ENCODE data around the gene NTSR2. TPM values are rescaled to one million over a fixed set of nuclear protein-coding genes. Genes with fewer than 3 reads are reported as not detected.

NTSR2 gene
- total and polyA plus RNA-seq, 2 donors (not counting 3 experiments of a cell fraction or from before 2014, with no cell fraction given): not detected

- Histone ChIP-seq H3K9ac (replicated peaks; ENCODE audit: extremely low read depth, insufficient read depth, low read length) (no peak overlapping the region), H3K4me1 (ENCODE audit: control insufficient read depth, extremely low read depth, insufficient read depth, low read length) (peaks cover 3% of the 10 kb centered on the region), H3K4me3 (replicated peaks in 1 of 3; ENCODE audit: insufficient read depth in 1 of 3, low read depth in 1 of 3, low read length in 3 of 3) (no peak overlapping the region), H3K36me3 (ENCODE audit: control insufficient read depth in 2 of 2, extremely low read depth in 1 of 2, insufficient read depth in 2 of 2, low read length in 2 of 2) (no peaks in the 10 kb centered on the region), H3K27ac (ENCODE audit: insufficient read depth, low read depth, low read length) (no peak overlapping the region), H2AFZ (ENCODE audit: low read depth, low read length) (no peak overlapping the region), H3K27me3 (ENCODE audit: control insufficient read depth in 2 of 2, insufficient read depth in 2 of 2, low read length in 2 of 2) (peaks cover 4 to 9% of the 10 kb centered on the region in 2 experiments), H3K4me2 (ENCODE audit: insufficient read depth, low read length) (no peak overlapping the region), H3K79me2 (ENCODE audit: control insufficient read depth, insufficient read depth, low read length) (no peaks in the 10 kb centered on the region), H3K9me3 (replicated peaks; ENCODE audit: control insufficient read depth, insufficient read depth, low read length) (no peaks in the 10 kb centered on the region), H3K9me1 (replicated peaks; ENCODE audit: control insufficient read depth, extremely low read depth, insufficient read depth, low read length) (no peaks in the 10 kb centered on the region), H4K20me1 (replicated peaks; ENCODE audit: control insufficient read depth, extremely low read depth, insufficient read depth, low read length) (no peaks in the 10 kb centered on the region)
- DNase-seq (ENCODE audit: low read depth, low spot score): no peak
- FAIRE-seq: no peak
- ChIA-PET POLR2A (no interaction called here), CTCF (interaction anchor here (0.7 to 3.1 kb wide), 7 partner anchors 9 to 206 kb away, joined by 3 to 15 read pairs (median 3); no protein-coding TSS in a partner anchor)
- dilution Hi-C loops (cut with MboI; ENCODE audit: extremely low pct_ligation_motif_present, low sequenced_read_pairs): no loop called here
- BruUV-seq (replicated peaks): no TSS peak
- intact Hi-C loops (cut with micrococcal nuclease): loop anchor here (2.0 to 5.0 kb wide), 2 partner anchors 82 to 95 kb away; no protein-coding TSS in a partner anchor
- TF ChIP-seq FOS (IDR thresholded peaks at IDR 0.05; ENCODE audit: borderline replicate concordance, insufficient read depth, low read length) (no peak), POLR2A (IDR thresholded peaks at IDR 0.05; ENCODE audit: low read depth, low read length) (no peak), MYC (IDR thresholded peaks at IDR 0.05; ENCODE audit: low read depth, low read length) (no peak), EZH2 (IDR thresholded peaks at IDR 0.05; ENCODE audit: borderline replicate concordance, low read depth, low read length, severe bottlenecking) (no peak), POLR2AphosphoS5 (IDR thresholded peaks at IDR 0.05; ENCODE audit: insufficient read depth, low read depth, low read length) (no peak), JUN (IDR thresholded peaks at IDR 0.05; ENCODE audit: borderline replicate concordance, insufficient read depth, insufficient read length, low read depth) (no peak), MAX (IDR thresholded peaks at IDR 0.05; ENCODE audit: insufficient read depth, insufficient read length) (no peak), GATA2 (IDR thresholded peaks at IDR 0.05; ENCODE audit: insufficient read depth, insufficient read length, low read depth, low read length) (no peak), CTCF (IDR thresholded peaks at IDR 0.05; ENCODE audit: extremely low read depth in 1 of 2, insufficient read depth in 1 of 2, low read depth in 1 of 2, low read length in 2 of 2) (no peak)
These were observed 14.0 kb upstream of the NTSR2 start for GRCh38 chr2:11683966-11684365.
